ENCODE measurements around the gene MRPL37.

MRPL37 gene

DNA sequence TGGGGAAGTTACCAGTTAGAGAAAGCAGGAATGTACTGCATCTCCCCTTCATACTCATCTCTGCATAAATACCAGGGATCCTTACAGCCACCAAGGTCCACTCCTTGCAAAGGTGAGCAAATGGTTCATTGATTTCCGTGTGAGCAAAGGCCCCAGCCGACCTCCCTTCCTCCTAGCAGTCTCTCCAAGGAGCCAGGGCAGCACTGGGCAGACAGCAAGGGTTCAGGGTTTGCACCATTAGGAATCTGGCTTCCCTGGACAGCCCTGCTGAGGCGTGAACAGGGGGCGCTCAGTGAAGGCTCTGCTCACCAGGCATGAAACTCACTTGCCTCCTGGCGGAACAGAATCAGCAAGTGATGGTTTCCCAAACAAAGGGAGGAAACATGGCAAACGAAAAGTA is 65.7 kb downstream of the MRPL37 start:
- DNase-seq (ENCODE audit: low spot score), result no peak

GRCh38 chr1:54266195-54266594 is 66.2 kb downstream of the MRPL37 start:
- DNase-seq (ENCODE audit: low spot score), result no peak

GRCh38 chr1:54266908-54267307 is 66.9 kb downstream of the MRPL37 start:
- no peak for DNase-seq (ENCODE audit: low spot score)

All from NAMALWA (cell line).